Breast epithelium (tissue), 3 donors: Measurements from ENCODE around the gene OSBPL2.

Experiments used
- CTCF ChIP-seq, 3 donors: fragments of 450-650 bp; IDR thresholded peaks; one replicate each; pipeline ENCODE4 v1.5.1; 2016 to 2017; ENCODE audit warnings: antibody characterized with exemption in 3 of 3, mild to moderate bottlenecking in 3 of 3, moderate library complexity in 3 of 3
- POLR2A ChIP-seq: fragments of 450-650 bp; IDR thresholded peaks from one replicate; pipeline ENCODE4 v1.6.1; 2016; ENCODE audit warnings: antibody characterized with exemption, mild to moderate bottlenecking, moderate library complexity
- POLR2AphosphoS5 ChIP-seq, 3 donors: sonication (generic); formaldehyde crosslinking; IDR thresholded peaks; one replicate each; pipeline ENCODE4 v1.6.1; 2017; ENCODE audit warnings: antibody characterized with exemption in 3 of 3

DNA sequence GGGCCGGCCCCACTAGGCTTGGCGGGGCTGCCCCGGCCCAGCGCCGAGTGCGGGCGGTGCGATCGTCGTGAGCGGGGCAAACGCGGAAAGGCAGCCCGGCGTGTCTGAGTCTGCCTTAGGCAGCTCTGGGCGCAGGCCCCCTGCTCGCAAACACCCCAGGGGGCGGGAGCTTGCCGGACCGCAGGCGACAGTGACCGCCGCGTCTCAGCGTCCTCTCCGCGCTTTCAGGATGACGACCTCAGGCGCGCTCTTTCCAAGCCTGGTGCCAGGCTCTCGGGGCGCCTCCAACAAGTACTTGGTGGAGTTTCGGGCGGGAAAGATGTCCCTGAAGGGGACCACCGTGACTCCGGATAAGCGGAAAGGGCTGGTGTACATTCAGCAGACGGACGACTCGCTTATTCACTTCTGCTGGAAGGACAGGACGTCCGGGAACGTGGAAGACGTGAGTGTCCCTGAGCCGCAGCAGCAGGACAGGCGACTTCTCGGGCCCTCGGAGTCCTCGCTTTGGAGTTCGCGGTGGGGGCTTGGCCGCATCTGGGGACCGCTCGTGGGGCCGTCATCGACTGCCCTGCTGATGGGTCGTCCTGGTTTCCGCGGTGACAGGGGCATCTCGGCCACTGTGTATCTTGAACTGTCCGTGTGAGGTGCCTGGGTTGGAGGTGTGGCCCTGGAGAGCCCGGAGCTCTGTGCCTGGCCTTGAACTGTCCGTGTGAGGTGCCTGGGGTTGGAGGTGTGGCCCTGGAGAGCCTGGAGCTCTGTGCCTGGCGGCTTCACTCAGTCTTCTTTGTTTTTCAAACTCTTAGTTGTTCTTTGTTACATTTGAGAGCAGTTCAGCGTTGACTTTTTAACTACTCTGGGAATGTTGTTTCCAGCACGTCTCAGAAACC lies 65.3 kb downstream of the OSBPL2 start:
- TF ChIP-seq POLR2A (no peak), POLR2AphosphoS5 (IDR thresholded peaks at IDR 0.05) (no peak), CTCF (IDR thresholded peaks at IDR 0.05) (no peak)
